HG03095 (cell line): ENCODE results near the gene JADE2.

Experiments
- ATAC-seq: cut with Tn5 transposase; IDR thresholded peaks from one replicate; pipeline ENCODE4 v1.9.1; 2021; ENCODE audit warnings: moderate library complexity; ENCODE audit not compliant: unreplicated experiment

The JADE2 gene

DNA sequence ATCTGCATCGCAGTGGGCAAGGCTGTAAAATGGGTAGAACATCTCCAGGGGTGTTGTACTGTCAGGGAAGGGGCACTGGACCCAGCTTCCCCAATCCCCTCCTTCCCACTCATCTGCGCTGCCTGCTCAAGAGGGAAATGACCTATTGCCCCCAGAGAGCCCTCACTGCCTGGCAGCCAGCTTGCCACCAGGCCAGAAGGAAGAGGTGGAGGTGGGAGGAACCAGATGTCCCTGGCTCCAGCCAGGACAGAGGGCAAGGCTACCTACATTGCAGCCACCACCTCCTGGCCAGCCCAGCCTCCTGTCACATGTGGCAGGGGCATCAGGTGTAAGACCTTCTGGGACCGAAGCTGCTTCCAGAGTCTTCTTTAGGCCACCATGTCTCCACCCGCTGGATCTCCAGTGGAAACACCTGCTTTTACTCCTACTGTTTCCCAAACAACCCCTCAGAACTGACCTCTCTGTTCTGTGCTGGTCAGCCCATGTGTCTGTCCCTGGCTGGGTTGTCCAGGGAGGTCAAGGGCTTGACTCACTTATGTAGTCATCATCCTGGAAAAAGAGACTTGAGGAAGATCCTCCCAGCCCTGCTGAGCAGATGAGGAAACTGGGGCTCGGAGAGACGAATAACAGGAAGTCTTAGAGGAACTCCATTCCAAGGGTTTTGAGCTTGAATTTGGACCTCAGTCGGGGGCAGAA lies 42.3 kb downstream of the JADE2 start:
- ATAC-seq = no peak

DNA sequence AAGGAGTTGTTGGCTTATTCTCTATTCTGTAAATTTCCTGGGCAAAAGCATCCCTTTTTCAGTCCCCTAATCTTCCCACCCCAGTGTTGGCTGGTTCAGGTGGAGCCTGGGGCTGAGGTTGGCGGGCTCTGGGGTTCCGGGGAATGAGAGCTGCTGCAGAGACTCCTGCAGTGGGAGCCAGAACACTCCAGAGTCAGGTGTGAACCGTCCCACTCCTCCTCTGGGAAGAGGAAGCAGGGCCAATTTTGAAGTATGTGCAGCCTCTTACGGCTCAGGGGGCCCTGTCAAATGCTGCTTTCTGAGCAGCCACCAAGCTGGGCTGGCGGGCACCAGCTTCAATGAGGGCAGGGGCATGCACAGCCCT lies 42.8 kb downstream of the JADE2 start:
- no peak for ATAC-seq

DNA sequence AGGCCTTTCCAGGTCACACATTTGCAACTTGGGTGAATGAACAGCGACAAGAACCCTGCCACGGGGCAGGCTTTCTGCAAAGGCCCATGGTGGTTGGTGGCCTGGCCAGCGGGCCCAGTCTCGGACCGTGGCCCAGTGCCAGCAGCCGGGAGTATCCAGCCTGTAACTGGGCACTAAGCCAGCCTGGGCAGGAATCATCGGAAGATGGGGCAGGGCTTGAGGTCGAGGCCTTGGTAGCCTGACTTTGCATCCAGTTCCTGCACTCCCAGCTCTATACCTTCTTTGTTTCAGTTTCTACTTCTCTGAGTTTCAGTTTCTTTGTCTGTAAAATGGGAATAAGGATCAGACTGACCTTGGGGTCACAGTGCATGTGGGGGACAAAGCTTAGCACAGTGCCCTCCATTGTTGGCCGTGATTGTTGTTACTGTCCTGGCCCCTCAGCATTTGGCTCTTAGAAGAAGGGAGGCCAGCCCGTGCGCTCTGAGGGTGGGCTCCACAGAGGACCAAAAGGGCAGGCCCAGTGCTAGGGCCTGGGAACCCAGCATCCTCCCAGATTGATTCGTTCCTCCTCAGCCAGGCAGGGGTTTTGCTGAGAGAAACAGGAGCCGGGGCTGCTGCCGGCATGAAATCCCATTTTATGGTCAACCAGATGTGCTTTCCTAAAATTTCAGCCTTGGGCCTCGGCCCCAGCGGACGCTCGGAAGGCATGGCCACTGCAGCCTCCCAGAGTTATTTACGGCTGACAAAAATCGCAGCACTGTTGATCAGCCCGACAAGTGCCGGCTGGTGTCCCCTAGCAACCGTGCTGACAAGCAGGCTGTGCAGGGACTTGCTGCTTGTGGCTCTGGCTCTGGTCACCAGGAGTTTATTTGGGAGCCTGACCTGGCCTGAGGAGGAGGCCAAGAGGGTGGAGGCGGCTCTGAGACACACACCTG lies 43.6 kb downstream of the JADE2 start:
- ATAC-seq = no peak

DNA sequence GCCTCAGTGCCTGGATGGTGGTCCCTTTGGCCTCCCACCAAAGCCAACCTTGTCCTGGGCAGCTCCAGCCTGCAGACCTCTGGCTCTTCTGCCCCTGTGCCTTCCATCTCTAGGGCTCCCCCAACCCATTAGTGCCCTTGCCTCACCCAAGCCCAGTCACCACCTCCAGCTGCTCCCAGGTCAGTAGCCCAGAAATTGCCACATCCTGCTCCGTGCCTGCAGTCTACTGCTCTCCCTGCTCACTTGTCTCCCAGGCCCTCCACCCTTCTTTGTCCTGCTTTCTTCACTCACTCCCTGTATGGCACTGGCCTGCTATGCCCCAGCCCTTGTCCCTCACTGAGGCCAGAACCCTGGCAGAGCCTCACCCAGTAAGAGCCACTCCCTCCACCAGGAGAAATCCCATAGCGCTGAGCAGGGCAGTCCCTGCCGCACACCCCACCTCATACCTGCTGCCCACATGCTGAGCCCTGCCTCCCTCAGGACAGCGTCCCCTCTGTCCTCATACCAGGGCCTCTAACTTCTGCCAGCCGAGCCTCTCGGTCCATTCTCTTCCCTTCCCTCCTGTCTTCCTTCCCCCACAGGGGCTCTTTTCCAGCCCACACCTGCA lies 44.4 kb downstream of the JADE2 start:
- ATAC-seq = no peak

DNA sequence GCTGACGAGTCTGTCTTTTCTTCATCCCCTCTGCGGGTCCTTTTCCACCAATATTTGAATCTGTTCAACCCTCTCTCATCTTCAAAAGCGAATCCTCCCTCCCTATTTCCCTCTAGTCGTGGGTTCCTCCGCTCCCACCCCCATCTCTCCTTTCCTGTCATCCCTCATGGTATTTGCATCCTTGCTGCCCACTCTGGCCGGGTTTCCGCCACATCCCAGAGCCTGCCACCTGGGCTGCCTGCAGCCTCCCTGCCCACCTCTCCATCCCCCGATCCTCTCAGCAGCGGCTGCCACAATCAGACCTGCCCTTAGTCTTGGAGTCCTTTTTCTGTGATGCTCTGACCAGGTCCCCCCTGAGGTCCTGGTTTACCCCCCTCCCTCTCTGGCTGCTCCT lies 44.9 kb downstream of the JADE2 start:
- no peak for ATAC-seq

DNA sequence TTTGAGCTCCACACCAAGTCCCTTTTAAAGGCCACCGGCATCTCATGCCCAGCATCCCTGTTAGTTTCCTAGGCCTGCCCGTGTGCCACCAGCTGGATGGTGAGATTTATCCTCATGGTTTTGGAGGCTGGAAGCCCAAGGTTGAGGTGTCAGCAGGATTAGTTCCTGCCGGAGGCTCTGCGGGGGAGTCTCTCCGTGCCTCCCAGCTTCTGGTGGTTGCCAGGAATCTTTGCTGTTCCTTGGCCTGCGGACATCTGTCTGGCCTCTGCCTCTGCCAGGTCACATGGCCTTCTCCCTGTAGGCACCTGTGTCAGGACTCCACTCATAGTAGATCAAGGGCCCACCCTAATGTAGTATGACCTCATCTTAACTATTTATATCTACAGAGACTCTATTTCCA lies 45.4 kb downstream of the JADE2 start:
- ATAC-seq = no peak

DNA sequence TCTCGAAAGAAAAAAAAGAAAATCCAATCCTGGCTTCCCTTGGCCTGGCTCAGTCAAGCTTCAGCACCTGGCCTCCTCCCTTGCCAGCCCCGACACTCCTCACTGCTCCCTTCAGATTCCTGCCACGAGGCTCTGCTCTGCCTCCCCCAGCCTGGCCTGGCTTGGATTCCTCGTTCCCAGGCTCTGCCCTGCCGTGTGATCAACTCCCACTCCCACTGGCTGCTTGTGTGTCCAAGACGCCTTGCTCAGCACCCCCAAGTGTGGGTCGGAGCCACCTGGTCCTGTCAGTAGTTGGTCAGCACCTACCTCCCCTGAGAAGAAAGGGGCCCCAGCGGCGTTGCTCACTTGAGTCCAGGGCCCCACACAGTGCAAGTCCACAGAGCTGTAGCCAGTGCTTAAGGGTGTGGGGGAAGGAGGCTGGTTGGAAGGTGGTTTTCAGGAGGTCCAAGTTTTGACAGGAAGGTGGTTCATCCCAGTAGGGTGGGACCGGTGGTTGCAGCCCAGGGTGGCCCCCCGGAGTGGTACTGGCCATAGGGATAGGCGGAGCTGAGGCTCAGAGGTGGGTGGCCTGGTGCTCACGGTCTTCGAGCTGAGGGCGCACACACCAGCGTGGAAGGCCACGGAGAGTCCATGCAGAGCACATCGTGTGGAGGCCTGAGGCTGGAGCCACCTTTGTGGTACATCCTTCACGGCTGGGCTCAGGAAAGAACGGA lies 46.4 kb downstream of the JADE2 start:
- no peak for ATAC-seq

DNA sequence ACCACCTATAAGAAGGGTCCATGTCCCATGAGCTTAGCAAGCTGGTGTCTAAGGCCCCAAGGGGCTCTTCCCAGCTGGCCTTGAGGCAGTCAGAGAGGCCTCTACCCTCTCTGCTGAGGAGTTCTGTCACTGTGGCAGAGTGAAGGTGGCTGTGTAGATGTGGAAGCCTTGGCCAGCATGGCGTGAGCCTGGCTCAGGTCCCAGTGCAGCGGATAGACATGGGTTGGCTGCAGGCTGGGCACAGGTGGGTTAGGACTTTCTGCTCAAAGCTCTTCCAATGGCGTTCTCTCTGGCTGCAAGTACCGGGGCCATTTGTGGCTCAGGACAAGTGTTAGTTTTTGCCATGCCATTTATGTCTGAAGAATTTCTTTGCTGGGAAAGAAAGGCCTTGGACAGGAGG lies 47.3 kb downstream of the JADE2 start:
- ATAC-seq = no peak

DNA sequence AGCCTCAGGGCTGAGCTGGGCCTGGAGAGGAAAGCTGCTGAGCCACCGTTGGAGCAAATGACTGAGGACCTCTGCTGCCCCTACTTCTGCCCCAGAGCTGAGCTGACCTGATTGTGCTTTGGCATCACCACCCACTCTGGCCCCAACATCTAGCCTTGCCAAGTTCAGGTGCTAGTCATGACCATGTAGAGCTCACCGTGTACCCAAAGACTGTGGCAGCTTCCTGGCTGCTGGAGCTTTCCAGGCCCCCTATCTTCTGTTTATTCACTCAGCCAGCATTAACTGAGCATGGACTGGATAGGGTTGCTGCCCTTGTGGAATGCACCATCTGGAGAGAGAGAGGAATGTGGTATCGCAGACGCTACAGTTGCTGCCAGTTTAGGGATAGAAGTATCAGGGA lies 49.1 kb downstream of the JADE2 start:
- ATAC-seq = no peak

DNA sequence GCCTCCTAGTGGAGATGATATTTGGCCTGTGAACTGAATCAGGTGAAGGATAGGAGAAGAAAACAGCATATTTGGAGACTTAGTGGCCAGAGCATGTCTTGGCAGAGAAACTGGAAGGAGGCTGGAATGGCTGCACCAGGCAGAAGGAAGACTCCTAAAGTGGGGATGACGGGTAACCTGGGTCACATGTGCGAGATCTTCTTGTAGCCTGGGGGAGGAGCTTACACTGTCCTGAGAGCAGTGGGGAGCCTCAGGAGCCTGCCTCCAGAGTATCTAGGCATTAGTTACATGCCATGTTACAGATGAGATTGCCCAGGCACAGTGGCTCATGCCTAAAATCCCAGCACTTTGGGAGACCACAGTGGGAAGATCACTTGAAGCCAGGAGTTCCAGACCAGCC lies 49.8 kb downstream of the JADE2 start:
- ATAC-seq = no peak

DNA sequence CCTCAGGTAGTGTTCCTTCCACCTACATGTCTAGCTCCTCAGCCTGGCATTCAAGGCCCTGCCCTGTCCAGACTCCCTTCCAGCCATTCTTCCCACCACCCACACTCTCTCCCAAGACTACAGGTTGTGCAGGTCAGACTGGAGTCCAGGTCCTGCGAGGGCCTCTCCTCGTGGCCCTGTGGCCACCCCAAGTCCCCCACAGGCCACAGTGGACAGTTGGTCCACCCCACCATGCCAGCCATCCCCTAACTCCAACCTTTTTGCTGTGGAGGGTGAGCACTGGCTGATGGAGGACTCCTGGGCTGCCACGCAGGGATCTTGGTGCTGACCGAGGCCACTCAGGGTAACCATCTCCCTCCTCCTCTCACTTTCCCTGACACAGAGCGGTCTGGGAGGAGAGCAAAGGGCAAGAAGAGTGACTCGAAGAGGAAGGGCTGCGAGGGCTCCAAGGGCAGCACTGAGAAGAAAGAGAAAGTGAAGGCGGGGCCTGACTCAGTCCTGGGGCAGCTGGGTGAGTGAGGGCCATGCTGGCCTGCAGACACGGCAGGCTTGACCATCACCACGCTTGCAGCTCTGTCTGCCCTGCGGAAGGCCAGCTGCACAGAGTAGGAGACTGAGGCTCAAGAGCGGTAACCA lies 51.0 kb downstream of the JADE2 start:
- ATAC-seq = no peak

DNA sequence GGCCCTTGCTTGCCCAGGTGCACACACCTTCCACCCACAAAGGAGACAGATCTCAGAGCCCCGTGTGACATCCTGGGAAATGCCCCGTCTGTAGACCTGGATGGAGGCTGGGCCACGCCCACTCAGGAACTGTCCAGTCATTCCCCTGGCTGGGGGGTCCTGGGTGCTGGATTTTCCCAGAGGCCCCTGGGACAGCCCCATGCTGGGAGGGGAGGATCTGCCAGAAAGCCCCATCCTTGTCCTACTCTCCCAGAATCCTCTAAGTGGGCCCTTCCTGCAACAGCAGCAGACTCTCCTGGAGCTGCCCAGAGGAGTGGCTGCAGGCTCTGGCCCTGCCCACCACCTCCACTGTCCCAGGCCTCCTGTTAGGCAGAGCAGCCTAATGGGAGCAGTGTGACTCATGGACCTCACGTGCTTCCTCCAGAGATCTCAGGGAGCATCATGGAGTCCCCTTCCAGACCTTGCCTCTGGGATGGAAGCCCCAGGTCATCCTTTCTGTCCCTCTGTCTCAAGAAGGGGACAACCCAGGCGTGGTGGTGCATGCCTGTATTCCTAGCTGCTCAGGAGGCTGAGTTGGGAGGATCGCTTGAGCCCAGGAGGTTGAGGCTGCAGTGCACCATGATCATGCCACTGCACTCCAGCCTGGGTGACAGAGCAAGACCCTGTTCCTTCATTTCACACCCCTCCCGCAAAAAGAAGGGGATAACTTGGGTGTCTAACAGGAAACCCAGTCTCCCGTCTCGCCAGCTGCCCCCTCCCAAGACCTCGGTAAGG lies 51.7 kb downstream of the JADE2 start:
- no peak for ATAC-seq

DNA sequence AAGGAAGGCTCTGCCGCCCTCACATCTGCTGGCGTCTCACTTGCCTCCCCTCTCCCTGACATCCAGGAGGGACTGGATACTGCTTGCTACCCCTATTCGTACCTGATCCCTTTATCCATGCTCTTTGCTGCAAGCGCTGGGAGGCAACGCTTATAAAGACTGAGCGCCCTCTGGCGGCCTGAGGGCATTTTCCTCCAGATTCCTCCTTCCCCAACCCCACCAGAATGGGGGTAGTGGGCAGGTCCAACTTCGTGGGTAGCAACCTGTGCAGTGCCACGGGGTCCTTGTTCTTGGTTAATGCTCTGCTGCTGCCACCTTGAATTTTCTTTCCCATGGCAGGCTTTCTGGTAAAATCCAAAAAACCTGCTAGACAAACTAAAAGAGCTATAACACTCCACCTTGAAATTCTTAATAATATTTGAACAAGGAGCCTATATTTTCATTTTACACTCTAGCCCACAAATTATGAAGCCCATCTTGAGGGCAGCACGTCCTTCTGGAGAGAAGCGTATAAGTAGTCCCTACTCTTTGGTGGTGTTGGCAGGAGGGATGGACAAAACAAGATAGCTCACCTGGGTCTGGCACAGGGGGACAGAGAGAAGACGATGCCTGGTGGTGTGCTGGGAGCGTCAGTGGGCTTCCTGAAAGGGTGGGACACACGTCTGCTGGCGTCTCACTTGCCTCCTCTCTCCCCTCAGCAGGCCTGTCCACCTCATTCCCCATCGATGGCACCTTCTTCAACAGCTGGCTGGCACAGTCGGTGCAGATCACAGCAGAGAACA lies 52.5 kb downstream of the JADE2 start:
- no peak for ATAC-seq

DNA sequence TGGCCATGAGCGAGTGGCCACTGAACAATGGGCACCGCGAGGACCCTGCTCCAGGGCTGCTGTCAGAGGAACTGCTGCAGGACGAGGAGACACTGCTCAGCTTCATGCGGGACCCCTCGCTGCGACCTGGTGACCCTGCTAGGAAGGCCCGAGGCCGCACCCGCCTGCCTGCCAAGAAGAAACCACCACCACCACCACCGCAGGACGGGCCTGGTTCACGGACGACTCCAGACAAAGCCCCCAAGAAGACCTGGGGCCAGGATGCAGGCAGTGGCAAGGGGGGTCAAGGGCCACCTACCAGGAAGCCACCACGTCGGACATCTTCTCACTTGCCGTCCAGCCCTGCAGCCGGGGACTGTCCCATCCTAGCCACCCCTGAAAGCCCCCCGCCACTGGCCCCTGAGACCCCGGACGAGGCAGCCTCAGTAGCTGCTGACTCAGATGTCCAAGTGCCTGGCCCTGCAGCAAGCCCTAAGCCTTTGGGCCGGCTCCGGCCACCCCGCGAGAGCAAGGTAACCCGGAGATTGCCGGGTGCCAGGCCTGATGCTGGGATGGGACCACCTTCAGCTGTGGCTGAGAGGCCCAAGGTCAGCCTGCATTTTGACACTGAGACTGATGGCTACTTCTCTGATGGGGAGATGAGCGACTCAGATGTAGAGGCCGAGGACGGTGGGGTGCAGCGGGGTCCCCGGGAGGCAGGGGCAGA lies 53.3 kb downstream of the JADE2 start:
- ATAC-seq = no peak

DNA sequence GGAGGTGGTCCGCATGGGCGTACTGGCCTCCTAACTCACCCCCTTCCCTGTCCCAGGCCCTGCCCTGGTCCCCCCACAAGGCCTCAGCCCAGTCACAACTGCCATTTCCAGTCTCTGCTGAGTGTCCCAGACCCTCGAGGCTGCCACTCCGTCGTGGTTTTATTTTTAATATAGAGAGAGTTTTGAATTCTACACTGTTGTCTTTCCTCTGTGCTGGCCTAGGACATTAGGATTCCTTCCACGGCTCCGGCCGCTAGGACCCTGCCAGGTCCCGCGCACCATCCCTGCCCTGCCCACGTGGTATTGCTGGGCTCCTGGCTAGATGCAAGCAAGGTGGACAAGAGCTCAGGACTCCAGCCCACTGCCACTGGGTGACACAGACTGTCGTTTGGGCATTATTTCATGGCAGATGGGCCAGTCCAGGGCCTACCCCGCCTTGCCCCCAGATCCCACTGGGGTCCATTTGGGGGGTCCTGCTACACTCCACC lies 53.9 kb downstream of the JADE2 start:
- ATAC-seq = no peak

DNA sequence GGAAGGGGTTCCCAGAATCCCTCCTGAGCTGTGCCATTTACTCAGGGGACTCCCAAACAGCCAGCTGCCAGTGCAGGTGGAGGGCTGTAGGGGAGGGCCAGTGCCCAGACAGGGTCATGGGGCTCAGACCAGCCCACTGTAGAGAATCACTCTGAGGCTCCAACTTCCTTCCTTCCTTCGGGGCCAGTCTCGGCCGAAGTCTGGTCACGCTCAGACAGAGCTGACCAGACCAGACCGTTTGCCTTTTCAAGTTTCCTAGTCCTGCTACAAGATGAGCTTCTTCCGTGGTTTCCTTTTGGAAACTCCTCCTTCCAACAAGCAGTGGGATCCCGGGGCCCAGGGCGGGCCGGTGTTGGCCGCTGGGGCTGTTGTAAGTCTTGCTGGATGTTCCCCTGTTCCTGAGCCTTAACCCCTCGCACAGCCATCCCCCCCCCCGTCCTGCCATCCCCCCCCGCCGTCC lies 54.6 kb downstream of the JADE2 start:
- no peak for ATAC-seq

DNA sequence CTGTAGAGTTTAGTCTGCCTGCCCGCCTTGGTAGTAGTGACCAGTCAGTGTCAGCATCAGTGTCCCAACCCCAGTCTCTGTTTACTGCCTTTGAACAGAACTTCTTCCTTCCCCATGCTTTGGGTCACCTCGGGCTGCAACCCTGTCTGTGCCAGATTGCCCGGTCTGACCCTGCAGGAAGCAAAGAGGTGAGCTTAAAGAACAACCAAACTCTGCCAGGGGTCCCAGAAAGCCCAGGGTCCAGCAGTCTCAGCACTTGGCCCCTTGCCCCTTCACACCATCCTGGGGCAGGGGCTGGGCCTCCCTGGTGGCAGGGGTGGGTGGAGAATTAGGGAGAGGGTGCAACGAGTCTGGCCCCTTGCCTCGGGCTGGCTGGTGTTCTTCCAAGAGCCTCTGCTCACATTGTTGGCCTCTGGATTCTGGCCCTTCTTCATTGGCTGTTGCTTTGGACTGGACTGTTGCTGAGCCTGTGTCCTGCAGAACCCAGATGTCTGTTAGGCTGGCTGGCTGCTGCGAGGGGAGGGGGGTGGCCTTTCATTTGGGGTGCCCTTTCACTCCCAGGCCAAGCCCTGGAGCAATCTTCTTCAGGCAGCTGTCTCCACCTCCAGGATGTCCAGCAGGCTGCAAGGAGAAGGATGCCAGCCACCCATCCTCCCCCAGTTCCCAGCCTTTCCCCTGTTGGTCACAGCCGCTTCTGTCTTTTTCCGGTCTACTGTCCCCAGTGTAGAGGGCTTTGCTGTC lies 55.9 kb downstream of the JADE2 start:
- no peak for ATAC-seq

DNA sequence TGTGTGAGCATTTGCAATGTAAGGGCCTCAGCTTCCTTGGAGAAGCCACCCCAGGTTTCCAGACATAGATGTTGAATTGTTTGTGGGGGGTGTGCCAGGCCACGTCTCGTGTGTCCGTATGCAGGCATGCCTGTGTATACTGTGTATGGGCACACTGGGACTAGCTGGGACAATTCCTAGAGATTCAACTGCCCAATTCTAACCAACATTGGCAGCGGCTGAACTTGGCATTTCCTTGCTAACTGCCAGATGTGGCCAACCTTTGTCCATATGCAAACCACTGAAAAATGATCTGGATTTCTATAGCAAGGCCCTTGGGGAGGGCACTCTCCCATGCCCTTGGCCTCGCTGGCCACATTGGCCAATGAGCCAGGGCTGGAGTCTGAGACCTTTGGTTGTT lies 56.8 kb downstream of the JADE2 start:
- no peak for ATAC-seq
